Adipose tissue (tissue), 3 donors: ENCODE measurements around the gene SRSF2. TPM values are rescaled to one million over a fixed set of nuclear protein-coding genes. Genes with fewer than 3 reads are reported as not detected.
A peak's percentile ranks its signal among the peaks of the same experiment; 100 is the strongest.
"Not testable (repeated sequence)": the region's sequence is repeated elsewhere in the genome, so short reads cannot be mapped to it uniquely, and the experiment has no call there.

Experiments
- H3K27ac ChIP-seq: one replicate; pipeline ENCODE4 v1.5.1; 2013; ENCODE audit warnings: low read depth, low read length
- WGBS, 3 donors: extraction: QIAGEN DNeasy Blood & Tissue Kit; methylation state at CpG; one replicate each; pipeline ENCODE4 v1.1.7; 2013; 5-methylcytosine and 5-hydroxymethylcytosine counted together
- polyA plus RNA-seq, 3 donors: library from polyadenylated mRNA; stranded (reverse); fragments of 200-250 nt; gene quantifications; one replicate each; pipeline ENCODE4 v1.2.3, GENCODE V29; 2013
- donor health status: healthy with polysubstance abuse.
- donor health status: Bipolar disorder and iron deficiency.
- donor health status: healthy.

Gene SRSF2
- polyA plus RNA-seq, 3 donors = 60.6 to 298 (median 109) TPM

- WGBS, 3 donors = 0 to 1% (median 0%) methylated on average over 59 to 60 of the region's 60 CpGs
- H3K27ac ChIP-seq = peak within 1 kb of the TSS; percentile 98
Observed at GRCh38 chr17:76726231-76726775, 10.8 kb downstream of the SRSF2 start, which contains the start of gene JMJD6. Gene JMJD6, minus strand, starts transcription at chr17:76726606. Its CDS starts 131 bp downstream, at chr17:76726475.

GRCh38 chr17:76725580-76726230 lies 11.4 kb downstream of the SRSF2 start:
- WGBS, 3 donors = 2 to 4% (median 3%) methylated on average over 36 to 38 of the region's 38 CpGs
- peak overlapping the region; percentile 98 for H3K27ac ChIP-seq

- no peak overlapping the region for H3K27ac ChIP-seq
- WGBS, 3 donors = 94 to 97% (median 94%) methylated on average over 9 of the region's 9 CpGs
Observed at GRCh38 chr17:76723812-76724211, 13.3 kb downstream of the SRSF2 start.

GRCh38 chr17:76722977-76723376 lies 14.2 kb downstream of the SRSF2 start:
- 95 to 97% (median 95%) methylated on average over 8 of the region's 8 CpGs for WGBS, 3 donors
- H3K27ac ChIP-seq = not testable (repeated sequence)

- H3K27ac ChIP-seq = no peak overlapping the region
- WGBS, 3 donors = 93 to 94% (median 94%) methylated on average over 8 of the region's 8 CpGs
Observed at GRCh38 chr17:76722279-76722678, 14.9 kb downstream of the SRSF2 start.

GRCh38 chr17:76721463-76721862 lies 15.7 kb downstream of the SRSF2 start:
- no peak overlapping the region for H3K27ac ChIP-seq
- WGBS, 3 donors = 77 to 93% (median 89%) methylated on average over 10 of the region's 10 CpGs

- H3K27ac ChIP-seq = no peak overlapping the region
- 83 to 94% (median 92%) methylated on average over 9 of the region's 9 CpGs for WGBS, 3 donors
Observed at GRCh38 chr17:76720941-76721340, 16.2 kb downstream of the SRSF2 start.

- 89 to 92% (median 90%) methylated on average over 9 of the region's 9 CpGs for WGBS, 3 donors
Observed at GRCh38 chr17:76720211-76720610, 16.9 kb downstream of the SRSF2 start.

GRCh38 chr17:76718516-76718915 lies 18.6 kb downstream of the SRSF2 start:
- H3K27ac ChIP-seq = no peak overlapping the region
- 88 to 92% (median 90%) methylated on average over 16 of the region's 16 CpGs for WGBS, 3 donors

More at GRCh38 chr17:76720211-76720610, 16.9 kb downstream of the SRSF2 start:
- H3K27ac ChIP-seq = no peak overlapping the region

- H3K27ac ChIP-seq = peak overlapping the region; percentile 23
- WGBS, 3 donors = 38 to 78% (median 47%) methylated on average over 6 of the region's 6 CpGs
Observed at GRCh38 chr17:76716839-76717215, 20.3 kb downstream of the SRSF2 start.

- WGBS, 3 donors = 34 to 75% (median 37%) methylated on average over 13 of the region's 13 CpGs
- H3K27ac ChIP-seq = peak overlapping the region; percentile 23
Observed at GRCh38 chr17:76716146-76716838, 20.8 kb downstream of the SRSF2 start.

- peak overlapping the region; percentile 40 for H3K27ac ChIP-seq
- 72 to 88% (median 78%) methylated on average over 2 of the region's 2 CpGs for WGBS, 3 donors
Observed at GRCh38 chr17:76715496-76715830, 21.7 kb downstream of the SRSF2 start.

GRCh38 chr17:76714822-76715495 lies 22.2 kb downstream of the SRSF2 start:
- 22 to 31% (median 22%) methylated on average over 4 of the region's 4 CpGs for WGBS, 3 donors
- peak overlapping the region; percentile 40 for H3K27ac ChIP-seq

- no peak overlapping the region for H3K27ac ChIP-seq
- 55 to 90% (median 68%) methylated on average over 5 of the region's 5 CpGs for WGBS, 3 donors
Observed at GRCh38 chr17:76714336-76714735, 22.8 kb downstream of the SRSF2 start.

- no peak overlapping the region for H3K27ac ChIP-seq
- 96 to 98% (median 96%) methylated on average over 7 of the region's 7 CpGs for WGBS, 3 donors
Observed at GRCh38 chr17:76713765-76714164, 23.4 kb downstream of the SRSF2 start.

- 62 to 82% (median 77%) methylated on average over 7 of the region's 7 CpGs for WGBS, 3 donors
- not testable (repeated sequence) for H3K27ac ChIP-seq
Observed at GRCh38 chr17:76712321-76712720, 24.8 kb downstream of the SRSF2 start.

GRCh38 chr17:76710863-76711611 lies 26.1 kb downstream of the SRSF2 start, which contains the start of gene MXRA7:
Gene MXRA7, minus strand, starts transcription at chr17:76710965. Its CDS starts 19 bp downstream, at chr17:76710946.
- 7 to 9% (median 8%) methylated on average over 16 to 34 of the region's 56 CpGs for WGBS, 3 donors

More at GRCh38 chr17:76710863-76711611, 26.1 kb downstream of the SRSF2 start, which contains the start of gene MXRA7:
- peak within 1 kb of the TSS; percentile 45 for H3K27ac ChIP-seq
